Medulla oblongata (tissue), 1 donor: ENCODE measurements around the gene NNAT.

ENCODE experiments used
- DNase-seq: peaks from one replicate; pipeline ENCODE4 v3.0.0-alpha.2; 2015; ENCODE audit errors: extremely low spot score

NNAT gene

GRCh38 chr20:37502654-37503053, 18.4 kb upstream of the NNAT start:
- no peak for DNase-seq

GRCh38 chr20:37503256-37503927, 17.7 kb upstream of the NNAT start:
- DNase-seq: no peak

DNA sequence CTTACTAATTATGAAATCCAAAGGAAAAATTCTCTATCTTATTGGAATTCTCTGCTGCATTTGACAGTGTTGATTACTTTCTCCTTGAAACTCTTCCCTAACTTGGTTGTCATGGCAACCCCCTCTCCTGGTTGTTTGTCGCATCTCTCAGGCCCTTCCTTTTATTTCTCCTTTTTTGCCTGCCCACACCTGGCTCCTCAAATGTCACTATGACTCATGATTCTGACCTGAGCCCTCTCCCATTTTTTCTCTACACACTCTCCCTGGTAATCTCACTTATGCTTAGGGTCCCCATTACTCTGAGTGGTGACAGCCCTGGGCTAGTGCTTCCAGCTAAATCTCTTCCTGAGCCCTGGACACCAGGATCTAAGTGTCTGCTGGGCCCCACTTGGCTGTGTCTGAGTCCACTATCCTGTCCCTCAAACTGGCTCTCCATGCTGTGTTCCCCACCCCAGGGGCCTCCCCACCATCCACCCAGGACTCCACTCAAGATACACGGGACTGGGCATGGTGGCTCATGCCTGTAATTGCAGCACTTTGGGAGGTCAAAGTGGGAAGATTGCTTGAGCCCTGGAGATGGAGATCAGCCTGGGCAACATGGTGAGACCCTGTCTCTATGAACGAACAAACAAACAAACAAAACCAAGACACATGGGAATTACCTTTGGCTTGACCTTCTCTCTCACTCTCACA, 16.5 kb upstream of the NNAT start:
- no peak for DNase-seq

DNA sequence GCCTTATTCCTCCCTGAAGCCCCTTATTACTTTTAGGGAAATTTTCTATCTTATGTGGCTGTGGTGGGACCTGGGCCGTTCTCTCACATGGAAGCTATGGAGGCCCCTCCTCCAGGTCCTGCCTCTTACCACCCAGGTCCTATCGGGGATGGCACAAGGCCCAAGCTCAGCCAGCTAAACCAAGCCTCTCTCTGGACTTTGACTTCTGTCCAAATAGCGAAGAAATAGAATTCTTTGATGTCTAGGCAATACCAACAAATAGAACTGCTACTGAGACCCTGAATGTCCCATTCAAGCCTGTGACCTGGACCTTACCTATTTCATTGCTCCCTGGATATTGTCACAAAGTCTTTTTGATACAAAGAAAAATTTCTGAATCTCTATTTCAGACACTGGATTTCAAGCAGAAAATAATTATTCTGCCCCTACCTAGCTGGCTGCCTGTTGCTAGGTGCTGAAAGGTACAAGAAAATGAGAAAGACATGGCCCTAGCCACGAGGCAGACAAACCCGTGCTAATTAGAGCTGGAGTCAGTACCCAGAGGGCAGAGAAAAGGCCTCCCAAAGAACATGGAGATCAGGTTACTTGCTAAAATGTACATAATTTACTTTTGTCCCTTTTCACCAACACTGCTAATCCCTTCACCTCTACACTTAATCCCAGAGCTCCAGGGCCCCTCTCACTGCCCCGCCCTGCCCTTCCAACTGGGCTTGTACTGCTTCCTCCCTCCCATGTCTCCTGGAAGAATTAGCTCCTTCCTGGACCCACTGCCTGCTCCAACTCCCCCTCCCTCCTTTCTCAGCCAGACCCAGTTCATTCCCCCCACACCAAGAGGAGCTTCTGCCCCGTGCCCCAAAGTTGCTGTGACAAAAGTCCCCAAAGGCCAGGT, 15.5 kb upstream of the NNAT start:
- no peak for DNase-seq

- DNase-seq: no peak
These were observed 14.8 kb upstream of the NNAT start for GRCh38 chr20:37506152-37506725.

- DNase-seq: no peak
These were observed 10.8 kb upstream of the NNAT start for GRCh38 chr20:37510226-37510625.

GRCh38 chr20:37511610-37512275, 9.3 kb upstream of the NNAT start:
- no peak for DNase-seq

DNA sequence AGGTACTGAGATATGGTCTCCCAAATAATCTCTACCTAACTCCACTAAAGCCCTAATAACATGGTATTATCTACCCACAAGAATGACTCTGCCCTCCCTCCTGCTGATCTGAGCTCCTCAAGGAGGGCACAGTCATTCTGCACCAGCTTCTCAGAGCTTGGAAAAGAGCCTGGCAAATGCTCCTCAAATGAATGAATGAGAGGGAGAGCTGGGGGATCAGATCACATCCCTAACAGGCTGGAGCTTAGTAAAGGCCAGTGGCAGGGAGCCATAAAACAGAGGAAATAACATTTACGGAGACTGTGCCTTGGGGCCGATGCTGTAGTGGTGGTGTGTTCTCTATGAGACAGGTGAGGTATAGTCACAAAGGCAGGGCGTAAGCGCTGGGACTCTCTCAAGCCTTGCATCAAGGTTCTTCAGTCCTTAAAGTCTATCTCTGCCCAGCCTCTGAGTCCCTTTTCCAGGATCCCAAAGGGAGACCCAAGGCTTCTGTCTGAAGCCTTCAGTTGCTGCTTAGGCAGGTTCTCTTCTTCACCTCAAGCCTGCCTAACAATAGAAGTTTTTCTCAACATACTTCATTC, 7.2 kb upstream of the NNAT start:
- DNase-seq: no peak

- DNase-seq: no peak
These were observed 5.2 kb upstream of the NNAT start for GRCh38 chr20:37515876-37516275.

GRCh38 chr20:37516811-37517750, 4.0 kb upstream of the NNAT start:
- DNase-seq: no peak

GRCh38 chr20:37518059-37518458, 3.0 kb upstream of the NNAT start:
- no peak for DNase-seq

DNA sequence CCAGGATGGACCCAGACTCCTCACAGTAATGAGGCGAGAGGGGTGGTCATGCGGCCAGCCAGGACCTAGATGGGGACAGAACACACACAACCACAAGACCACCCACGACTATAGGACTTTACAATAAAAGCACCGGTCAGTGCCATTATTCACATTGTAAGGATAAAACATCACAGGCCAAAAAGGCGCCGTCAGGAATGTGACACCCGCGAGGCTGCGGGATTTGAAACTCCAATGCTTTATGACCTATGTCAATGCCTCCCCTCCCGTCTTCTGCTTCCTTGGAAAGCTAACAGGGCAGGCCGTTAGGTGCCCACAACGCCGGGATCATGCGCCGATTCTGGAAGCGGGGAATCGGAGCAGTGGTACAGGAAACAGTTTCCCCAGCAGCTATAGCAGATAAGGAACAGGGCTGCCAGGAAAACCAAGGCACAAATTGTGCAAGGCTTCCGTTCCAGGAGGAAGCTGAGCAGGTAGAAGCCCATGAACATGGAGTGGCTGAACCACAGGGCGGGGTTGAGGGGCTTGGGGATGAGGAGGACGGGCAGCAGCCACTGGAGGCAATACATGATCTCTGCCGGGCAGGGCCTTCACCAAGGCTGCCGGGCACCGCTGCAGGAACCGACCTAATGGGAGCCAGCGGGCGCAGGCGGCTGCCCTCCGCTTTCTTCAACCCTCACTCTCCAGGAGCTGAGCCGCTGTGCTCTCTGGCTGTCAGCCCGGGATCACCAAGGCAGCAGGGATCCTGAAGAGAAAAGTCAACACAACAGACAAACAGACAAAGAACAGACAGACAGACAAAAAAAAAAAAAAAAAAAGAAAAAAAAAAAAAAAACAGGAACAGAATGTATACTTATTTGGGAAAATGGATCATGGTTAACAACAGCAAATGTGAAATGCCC, 2.2 kb upstream of the NNAT start:
- peak; percentile 69 for DNase-seq

DNA sequence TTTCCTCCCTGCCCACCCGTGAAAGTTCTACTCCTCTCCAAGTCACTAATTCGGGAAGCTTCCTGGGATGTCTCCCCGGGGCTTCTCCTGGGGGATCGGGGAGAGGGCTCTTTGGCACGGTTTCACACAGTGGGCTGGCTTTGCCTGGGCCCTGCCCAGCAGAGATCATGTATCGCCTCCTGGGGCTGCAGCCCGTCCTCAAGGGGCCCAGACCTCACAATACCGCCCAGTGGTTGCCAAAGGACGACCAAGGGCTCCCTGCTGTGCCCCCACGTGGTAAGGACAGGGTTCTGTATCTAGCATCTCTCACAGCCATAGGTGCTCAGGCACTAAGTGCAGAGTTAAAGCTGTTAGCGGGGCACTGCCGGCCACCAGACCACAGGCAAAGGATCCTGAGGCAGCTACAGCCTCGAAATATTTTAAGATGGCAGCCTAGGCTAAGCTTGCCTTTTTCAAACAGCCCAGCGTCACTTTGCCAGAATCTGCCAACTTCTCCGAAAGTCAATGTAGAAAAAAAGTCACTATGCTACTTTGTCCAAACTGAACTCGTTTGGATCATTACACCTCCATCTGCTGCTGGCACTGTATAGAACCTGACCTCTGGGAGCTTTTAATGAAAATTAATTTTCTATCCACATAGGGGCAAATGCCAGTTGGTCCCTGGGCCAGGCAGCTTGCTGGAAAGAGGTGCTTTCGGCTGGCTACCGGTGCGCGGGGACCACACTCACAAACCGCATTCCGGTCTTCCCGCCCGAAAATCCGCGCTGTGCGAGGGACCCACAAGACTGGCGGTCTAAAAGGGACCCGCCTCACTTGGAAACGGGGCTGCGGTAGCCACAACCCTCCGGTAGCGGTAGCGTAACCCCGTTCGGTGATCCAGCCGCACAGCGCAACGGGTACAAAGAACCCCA, 1.3 kb upstream of the NNAT start:
- no peak for DNase-seq

- no peak for DNase-seq
These were observed 563 bp upstream of the NNAT start for GRCh38 chr20:37520419-37520955.

GRCh38 chr20:37522260-37523011, 1.4 kb downstream of the NNAT start:
- DNase-seq: peak; percentile 23

DNA sequence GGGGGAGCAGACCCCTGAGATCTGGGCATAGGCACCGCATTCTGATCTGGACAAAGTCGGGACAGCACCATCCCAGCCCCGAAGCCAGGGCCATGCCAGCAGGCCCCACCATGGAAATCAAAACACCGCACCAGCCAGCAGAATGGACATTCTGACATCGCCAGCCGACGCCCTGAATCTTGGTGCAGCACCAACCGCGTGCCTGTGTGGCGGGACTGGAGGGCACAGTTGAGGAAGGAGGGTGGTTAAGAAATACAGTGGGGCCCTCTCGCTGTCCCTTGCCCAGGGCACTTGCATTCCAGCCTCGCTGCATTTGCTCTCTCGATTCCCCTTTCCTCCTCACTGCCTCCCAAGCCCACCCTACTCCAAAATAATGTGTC, 2.0 kb downstream of the NNAT start:
- DNase-seq: no peak
